KMS-11 (cell line): ENCODE data around the gene TENM4.

Source experiments
- H2AFZ ChIP-seq: fragments of 200-600 bp; sonication (generic); 2 replicates; pipeline ENCODE4 v1.6.1; 2016; ENCODE audit warnings: antibody characterized with exemption, mixed run types, low read depth
- H3K27ac ChIP-seq: fragments of 200-600 bp; sonication (generic); 2 replicates; pipeline ENCODE4 v1.6.1; 2016; ENCODE audit warnings: mild to moderate bottlenecking, mixed run types
- H3K27me3 ChIP-seq: fragments of 200-600 bp; sonication (generic); 2 replicates; pipeline ENCODE4 v1.6.1; 2017; ENCODE audit warnings: mild to moderate bottlenecking, low read depth, mixed run types, moderate library complexity; ENCODE audit not compliant: insufficient read depth
- H3K36me3 ChIP-seq: fragments of 200-600 bp; sonication (generic); 2 replicates; pipeline ENCODE4 v1.6.1; 2017; ENCODE audit warnings: mild to moderate bottlenecking, mixed run types; ENCODE audit not compliant: insufficient read depth
- H3K4me1 ChIP-seq: fragments of 200-600 bp; sonication (generic); 2 replicates; pipeline ENCODE4 v1.6.1; 2016; ENCODE audit warnings: mild to moderate bottlenecking, low read depth, mixed run types; ENCODE audit not compliant: poor library complexity, severe bottlenecking
- H3K4me2 ChIP-seq: fragments of 200-600 bp; sonication (generic); 2 replicates; pipeline ENCODE4 v1.7.0; 2016; ENCODE audit warnings: mild to moderate bottlenecking, mixed run types
- H3K4me3 ChIP-seq: fragments of 200-600 bp; sonication (generic); IDR thresholded peaks from 2 replicates; pipeline ENCODE4 v1.6.1; 2017; ENCODE audit warnings: low read depth, low read length, mixed read lengths; ENCODE audit not compliant: insufficient read depth
- H3K79me2 ChIP-seq: fragments of 200-600 bp; sonication (generic); 2 replicates; pipeline ENCODE4 v1.6.1; 2016; ENCODE audit warnings: low read depth, mixed run types; ENCODE audit not compliant: insufficient read depth
- H3K9ac ChIP-seq: fragments of 200-600 bp; sonication (generic); 2 replicates; pipeline ENCODE4 v1.6.1; 2016; ENCODE audit warnings: mild to moderate bottlenecking, mixed run types
- H4K20me1 ChIP-seq: fragments of 200-600 bp; sonication (generic); 2 replicates; pipeline ENCODE4 v1.6.1; 2016; ENCODE audit warnings: mild to moderate bottlenecking, mixed run types; ENCODE audit not compliant: insufficient read depth
- TF ChIP-seq, protein P1 (sequence below): fragments of 200-600 bp; sonication (generic); conservative IDR thresholded peaks from 2 replicates; pipeline ENCODE4 v1.6.1; 2017; ENCODE audit warnings: low read depth, mild to moderate bottlenecking, antibody characterized with exemption, low read length, moderate library complexity, mixed read lengths

TENM4 gene

GRCh38 chr11:79199729-79200354, 241.0 kb downstream of the TENM4 start:
- no peak overlapping the region for H3K4me3 ChIP-seq
- no peaks in the 10 kb centered on the region for H3K27me3 ChIP-seq
- no peak overlapping the region for H3K9ac ChIP-seq
- no peaks in the 10 kb centered on the region for H3K36me3 ChIP-seq
- no peak overlapping the region for H3K27ac ChIP-seq
- H3K4me2 ChIP-seq = no peak overlapping the region
- no peaks in the 10 kb centered on the region for H3K79me2 ChIP-seq
- TF ChIP-seq, protein P1, sequence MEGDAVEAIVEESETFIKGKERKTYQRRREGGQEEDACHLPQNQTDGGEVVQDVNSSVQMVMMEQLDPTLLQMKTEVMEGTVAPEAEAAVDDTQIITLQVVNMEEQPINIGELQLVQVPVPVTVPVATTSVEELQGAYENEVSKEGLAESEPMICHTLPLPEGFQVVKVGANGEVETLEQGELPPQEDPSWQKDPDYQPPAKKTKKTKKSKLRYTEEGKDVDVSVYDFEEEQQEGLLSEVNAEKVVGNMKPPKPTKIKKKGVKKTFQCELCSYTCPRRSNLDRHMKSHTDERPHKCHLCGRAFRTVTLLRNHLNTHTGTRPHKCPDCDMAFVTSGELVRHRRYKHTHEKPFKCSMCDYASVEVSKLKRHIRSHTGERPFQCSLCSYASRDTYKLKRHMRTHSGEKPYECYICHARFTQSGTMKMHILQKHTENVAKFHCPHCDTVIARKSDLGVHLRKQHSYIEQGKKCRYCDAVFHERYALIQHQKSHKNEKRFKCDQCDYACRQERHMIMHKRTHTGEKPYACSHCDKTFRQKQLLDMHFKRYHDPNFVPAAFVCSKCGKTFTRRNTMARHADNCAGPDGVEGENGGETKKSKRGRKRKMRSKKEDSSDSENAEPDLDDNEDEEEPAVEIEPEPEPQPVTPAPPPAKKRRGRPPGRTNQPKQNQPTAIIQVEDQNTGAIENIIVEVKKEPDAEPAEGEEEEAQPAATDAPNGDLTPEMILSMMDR = no peak
- no peak overlapping the region for H2AFZ ChIP-seq
- no peaks in the 10 kb centered on the region for H3K4me1 ChIP-seq
- H4K20me1 ChIP-seq = no peaks in the 10 kb centered on the region

- Histone ChIP-seq H3K79me2 (no peaks in the 10 kb centered on the region), H3K9ac (no peak overlapping the region), H3K36me3 (no peaks in the 10 kb centered on the region), H3K4me1 (no peaks in the 10 kb centered on the region), H3K27me3 (no peaks in the 10 kb centered on the region), H3K4me3 (no peak overlapping the region), H2AFZ (no peak overlapping the region), H4K20me1 (no peaks in the 10 kb centered on the region), H3K4me2 (no peak overlapping the region), H3K27ac (no peak overlapping the region)
- TF ChIP-seq, protein P1 = no peak
Observed at GRCh38 chr11:79198898-79199250, 242.0 kb downstream of the TENM4 start.

- no peak overlapping the region for H2AFZ ChIP-seq
- no peaks in the 10 kb centered on the region for H3K79me2 ChIP-seq
- no peak overlapping the region for H3K27ac ChIP-seq
- no peaks in the 10 kb centered on the region for H3K27me3 ChIP-seq
- H3K4me1 ChIP-seq = no peaks in the 10 kb centered on the region
- no peaks in the 10 kb centered on the region for H4K20me1 ChIP-seq
- H3K36me3 ChIP-seq = no peaks in the 10 kb centered on the region
- no peak overlapping the region for H3K9ac ChIP-seq
- no peak overlapping the region for H3K4me2 ChIP-seq
- TF ChIP-seq, protein P1 = no peak
- no peak overlapping the region for H3K4me3 ChIP-seq
Observed at GRCh38 chr11:79198203-79198897, 242.5 kb downstream of the TENM4 start.

GRCh38 chr11:79196950-79197349, 243.9 kb downstream of the TENM4 start:
- Histone ChIP-seq H3K9ac (no peak overlapping the region), H3K4me2 (no peak overlapping the region), H2AFZ (no peak overlapping the region), H3K4me1 (no peaks in the 10 kb centered on the region), H4K20me1 (no peaks in the 10 kb centered on the region), H3K36me3 (no peaks in the 10 kb centered on the region), H3K27me3 (no peaks in the 10 kb centered on the region), H3K79me2 (no peaks in the 10 kb centered on the region), H3K27ac (no peak overlapping the region), H3K4me3 (no peak overlapping the region)
- TF ChIP-seq, protein P1 = no peak
